Measurements from ENCODE around the gene GRIN2C.

GRIN2C gene

GRCh38 chr17:74839990-74840852 lies 19.5 kb downstream of the GRIN2C start:
- Histone ChIP-seq H3K9ac (ENCODE audit: low read length) (no peak overlapping the region), H3K27ac (ENCODE audit: low read depth, low read length) (no peak overlapping the region)

DNA sequence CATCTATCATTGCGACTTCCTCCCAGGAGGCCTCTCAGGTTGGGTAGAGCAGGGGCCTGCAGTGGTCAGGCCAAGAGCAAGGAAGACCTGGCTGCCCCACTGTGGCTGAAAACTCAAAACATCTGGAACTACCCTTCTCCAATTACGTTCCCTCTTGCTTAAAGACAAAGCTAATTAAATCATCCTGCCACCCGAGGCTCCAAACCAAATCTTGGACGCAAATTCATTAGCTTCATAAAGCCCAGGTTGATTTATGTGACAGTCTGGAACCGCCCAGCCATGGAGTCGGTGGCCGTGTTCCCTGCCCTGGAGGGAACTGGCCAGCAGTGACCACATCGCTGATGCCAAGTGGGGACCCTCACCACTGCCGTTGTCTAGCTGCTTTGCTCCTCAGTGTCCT lies 21.4 kb downstream of the GRIN2C start:
- Histone ChIP-seq H3K4me2 (ENCODE audit: low read depth, low read length, poor library complexity, severe bottlenecking) (no peak overlapping the region), H3K9me3 (ENCODE audit: insufficient read depth, low read length) (no peaks in the 10 kb centered on the region), H3K27ac (ENCODE audit: low read depth, low read length) (no peak overlapping the region), H3K4me3 (ENCODE audit: insufficient read depth, low read length, poor library complexity, severe bottlenecking) (no peak overlapping the region), H3K79me2 (ENCODE audit: insufficient read depth, low read length) (no peaks in the 10 kb centered on the region), H4K20me1 (ENCODE audit: low read depth, low read length) (no peaks in the 10 kb centered on the region), H3K36me3 (ENCODE audit: low read length) (no peaks in the 10 kb centered on the region), H3K9ac (ENCODE audit: low read length) (no peak overlapping the region), H3K9me2 (replicated peaks; ENCODE audit: insufficient read depth, low read length) (no peaks in the 10 kb centered on the region), H3F3A (ENCODE audit: insufficient read depth) (no peaks in the 10 kb centered on the region), H3K27me3 (ENCODE audit: low read length) (no peaks in the 10 kb centered on the region), H2AFZ (ENCODE audit: low read depth, low read length, severe bottlenecking) (no peak overlapping the region)
- TF ChIP-seq EZH2phosphoT487 (conservative IDR thresholded peaks at IDR 0.05; ENCODE audit: low read length) (no peak), CTCF (IDR thresholded peaks at IDR 0.05; ENCODE audit: insufficient read depth, low read length, poor library complexity, severe bottlenecking) (no peak)

More at GRCh38 chr17:74839990-74840852, 19.5 kb downstream of the GRIN2C start:
- H3K36me3 ChIP-seq (ENCODE audit: low read length) = no peaks in the 10 kb centered on the region
- H3K4me3 ChIP-seq (ENCODE audit: insufficient read depth, low read length, poor library complexity, severe bottlenecking) = no peak overlapping the region
- H4K20me1 ChIP-seq (ENCODE audit: low read depth, low read length) = no peaks in the 10 kb centered on the region
- no peaks in the 10 kb centered on the region for H3K9me2 ChIP-seq (replicated peaks; ENCODE audit: insufficient read depth, low read length)
- H3K4me2 ChIP-seq (ENCODE audit: low read depth, low read length, poor library complexity, severe bottlenecking) = no peak overlapping the region
- H3F3A ChIP-seq (ENCODE audit: insufficient read depth) = no peaks in the 10 kb centered on the region
- H3K9me3 ChIP-seq (ENCODE audit: insufficient read depth, low read length) = no peaks in the 10 kb centered on the region
- H3K27me3 ChIP-seq (ENCODE audit: low read length) = no peaks in the 10 kb centered on the region
- no peak overlapping the region for H2AFZ ChIP-seq (ENCODE audit: low read depth, low read length, severe bottlenecking)
- no peaks in the 10 kb centered on the region for H3K79me2 ChIP-seq (ENCODE audit: insufficient read depth, low read length)
- TF ChIP-seq CTCF (IDR thresholded peaks at IDR 0.05; ENCODE audit: insufficient read depth, low read length, poor library complexity, severe bottlenecking) (no peak), EZH2phosphoT487 (conservative IDR thresholded peaks at IDR 0.05; ENCODE audit: low read length) (no peak)

GRCh38 chr17:74836691-74837467 lies 22.8 kb downstream of the GRIN2C start:
- no peak overlapping the region for H2AFZ ChIP-seq (ENCODE audit: low read depth, low read length, severe bottlenecking)
- H3K9me3 ChIP-seq (ENCODE audit: insufficient read depth, low read length) = no peaks in the 10 kb centered on the region
- H3K4me3 ChIP-seq (ENCODE audit: insufficient read depth, low read length, poor library complexity, severe bottlenecking) = no peak overlapping the region
- H3K36me3 ChIP-seq (ENCODE audit: low read length) = no peaks in the 10 kb centered on the region
- H3K9me2 ChIP-seq (replicated peaks; ENCODE audit: insufficient read depth, low read length) = no peaks in the 10 kb centered on the region
- H3K79me2 ChIP-seq (ENCODE audit: insufficient read depth, low read length) = no peaks in the 10 kb centered on the region
- H4K20me1 ChIP-seq (ENCODE audit: low read depth, low read length) = no peaks in the 10 kb centered on the region
- no peak overlapping the region for H3K27ac ChIP-seq (ENCODE audit: low read depth, low read length)
- H3K9ac ChIP-seq (ENCODE audit: low read length) = no peak overlapping the region
- H3K27me3 ChIP-seq (ENCODE audit: low read length) = no peaks in the 10 kb centered on the region
- TF ChIP-seq CTCF (IDR thresholded peaks at IDR 0.05; ENCODE audit: insufficient read depth, low read length, poor library complexity, severe bottlenecking) (no peak), EZH2phosphoT487 (conservative IDR thresholded peaks at IDR 0.05; ENCODE audit: low read length) (no peak)
- no peak overlapping the region for H3K4me2 ChIP-seq (ENCODE audit: low read depth, low read length, poor library complexity, severe bottlenecking)
- no peaks in the 10 kb centered on the region for H3F3A ChIP-seq (ENCODE audit: insufficient read depth)

Measured in SU-DHL-6 (cell line).